T-helper 2 cell treated with Interferon-gamma antibody and Interleukin-4, amounts not matched to agents 5 μg/mL and 100 μg/mL, for 36 hours (primary cell): ENCODE data around the gene NLGN3.

ENCODE experiments used
- DNase-seq: peaks from one replicate; pipeline ENCODE4 v3.0.0; 2021; ENCODE audit warnings: low spot score
- H3K27ac Mint-ChIP-seq: one replicate; pipeline ENCODE4 v1.8.0; 2021; ENCODE audit warnings: mild to moderate bottlenecking, mixed read lengths
- H3K27me3 Mint-ChIP-seq: one replicate; pipeline ENCODE4 v1.8.0; 2021; ENCODE audit warnings: low read depth, mixed read lengths
- H3K36me3 Mint-ChIP-seq: one replicate; pipeline ENCODE4 v1.8.0; 2021; ENCODE audit warnings: low read depth, mixed read lengths
- H3K4me1 Mint-ChIP-seq: one replicate; pipeline ENCODE4 v1.8.0; 2021; ENCODE audit warnings: low read depth, mixed read lengths
- H3K4me3 Mint-ChIP-seq: one replicate; pipeline ENCODE4 v1.8.0; 2022; ENCODE audit warnings: mild to moderate bottlenecking, moderate library complexity, mixed read lengths
- H3K9me3 Mint-ChIP-seq: one replicate; pipeline ENCODE4 v1.8.0; 2021; ENCODE audit warnings: mixed read lengths

NLGN3 gene

DNA sequence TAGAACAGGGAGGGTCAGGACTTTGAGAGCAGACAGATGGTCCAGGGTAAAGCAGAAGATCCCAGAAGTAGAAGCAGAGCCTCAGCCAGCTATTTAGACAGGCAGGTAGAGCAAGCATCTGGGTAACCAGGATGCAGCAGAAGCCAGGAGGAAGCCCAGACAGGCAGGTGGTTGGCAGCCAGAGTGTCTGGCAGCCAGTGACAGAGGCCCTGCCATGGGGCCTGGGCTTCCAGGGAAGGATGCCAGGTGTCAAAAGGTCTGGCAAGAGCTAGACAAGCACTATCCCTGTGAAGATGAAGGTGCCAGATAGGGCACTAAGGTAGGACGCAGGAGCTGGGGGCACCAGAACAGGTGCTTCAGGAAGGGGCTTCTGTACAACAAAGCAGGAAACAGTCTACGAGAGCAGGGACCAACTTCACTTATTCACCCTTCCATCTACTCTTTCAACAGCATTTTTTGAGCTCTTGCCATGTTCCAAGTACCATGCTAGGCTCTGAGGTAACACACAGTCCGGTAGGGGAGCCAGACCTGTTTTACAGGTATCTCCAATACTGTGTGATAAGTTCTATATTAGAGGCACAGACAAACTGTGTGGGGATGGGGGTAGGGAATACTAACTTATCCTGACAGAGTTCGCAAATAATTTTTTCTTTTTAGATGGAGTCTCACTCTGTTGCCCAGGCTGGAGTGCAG, 40.3 kb downstream of the NLGN3 start:
- H3K27me3 Mint-ChIP-seq, result no peaks in the 10 kb centered on the region
- H3K4me3 Mint-ChIP-seq, result no peak overlapping the region
- H3K4me1 Mint-ChIP-seq, result peaks cover 16% of the 10 kb centered on the region
- peak overlapping the region; percentile 55 for H3K27ac Mint-ChIP-seq
- peaks cover 11% of the 10 kb centered on the region for H3K36me3 Mint-ChIP-seq
- no peak for DNase-seq
- no peaks in the 10 kb centered on the region for H3K9me3 Mint-ChIP-seq

DNA sequence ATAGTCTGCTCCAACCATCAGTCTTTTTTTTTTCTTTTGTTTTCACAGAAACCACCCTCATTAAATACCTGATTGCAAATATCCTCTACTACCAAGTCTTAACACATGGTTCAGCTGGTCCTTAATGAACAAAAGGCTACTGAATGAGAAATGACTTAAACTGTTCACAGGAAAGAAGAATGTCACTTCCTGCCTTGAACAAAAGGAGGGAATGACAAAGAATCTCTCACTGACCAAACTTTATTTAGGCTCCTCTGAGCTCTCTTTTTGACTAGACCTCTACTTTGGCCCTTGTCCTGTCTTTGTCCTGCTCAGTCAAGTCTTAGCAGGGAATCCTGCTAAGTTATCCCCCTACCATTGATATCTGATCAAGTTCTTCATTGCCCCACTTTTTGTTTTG, 46.6 kb downstream of the NLGN3 start:
- H3K4me3 Mint-ChIP-seq, result no peak overlapping the region
- DNase-seq, result no peak
- H3K9me3 Mint-ChIP-seq, result no peaks in the 10 kb centered on the region
- peaks cover 14% of the 10 kb centered on the region for H3K36me3 Mint-ChIP-seq
- no peaks in the 10 kb centered on the region for H3K27me3 Mint-ChIP-seq
- peak overlapping the region; percentile 67 for H3K27ac Mint-ChIP-seq
- H3K4me1 Mint-ChIP-seq, result peaks cover 15% of the 10 kb centered on the region

DNA sequence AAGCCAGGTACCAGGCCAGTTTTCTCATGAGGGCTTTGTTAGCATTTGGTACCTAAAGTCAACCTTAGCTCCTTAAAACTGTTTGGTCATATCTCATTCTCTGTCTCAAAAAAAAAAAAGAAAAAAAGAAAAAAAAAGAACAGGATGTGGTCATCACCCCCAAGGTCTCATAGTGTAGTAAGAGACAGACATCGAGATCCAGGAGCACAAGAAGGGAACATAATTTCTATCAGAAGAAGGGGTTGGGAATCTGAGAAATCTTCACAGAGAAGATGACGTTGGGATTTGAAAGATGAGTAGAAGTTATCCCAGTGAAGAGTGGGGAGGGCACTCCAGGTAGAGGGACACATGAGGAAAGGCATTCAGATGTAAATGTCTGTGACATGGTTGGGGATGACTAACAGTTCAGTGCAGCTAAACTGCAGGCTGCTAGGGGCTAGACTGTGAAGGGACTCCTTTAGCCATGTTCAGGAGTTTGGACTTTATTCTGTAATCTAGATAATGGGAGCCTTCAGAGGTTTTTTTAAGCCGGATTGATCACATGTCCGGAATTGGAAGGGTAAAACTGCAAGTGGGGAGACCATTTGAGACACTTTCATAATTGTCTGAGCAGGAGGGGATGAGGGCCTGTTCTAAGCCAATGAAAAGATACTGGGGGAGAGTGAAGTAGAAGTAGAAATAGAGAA, 51.5 kb downstream of the NLGN3 start:
- Mint-ChIP-seq H3K27ac (peak overlapping the region; percentile 93), H3K4me1 (peaks cover 17% of the 10 kb centered on the region), H3K4me3 (peak overlapping the region; percentile 83), H3K27me3 (no peaks in the 10 kb centered on the region), H3K36me3 (peaks cover 12% of the 10 kb centered on the region), H3K9me3 (no peaks in the 10 kb centered on the region)
- DNase-seq, result peak; percentile 8

DNA sequence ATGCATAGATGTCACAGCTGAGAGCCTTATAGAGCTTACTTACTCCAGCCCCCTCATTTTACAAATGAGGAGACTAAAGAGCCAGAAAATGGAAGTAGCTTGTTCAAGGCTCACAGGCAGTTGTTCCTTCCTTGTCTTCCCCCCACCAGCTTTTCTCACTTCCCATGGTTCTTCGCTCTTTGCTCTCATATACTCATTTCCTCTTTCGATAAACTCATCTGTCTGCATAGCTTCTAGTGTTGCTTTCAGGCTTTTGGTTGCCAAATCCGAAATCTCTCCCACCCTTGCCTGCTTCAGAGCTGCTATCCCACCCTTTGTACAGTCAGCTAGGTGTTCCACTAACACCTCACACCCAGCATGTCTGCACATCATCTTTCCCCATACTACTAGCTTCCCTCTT, 53.4 kb downstream of the NLGN3 start:
- Mint-ChIP-seq H3K9me3 (no peaks in the 10 kb centered on the region), H3K27ac (peak overlapping the region; percentile 91), H3K36me3 (peaks cover 6% of the 10 kb centered on the region), H3K27me3 (no peaks in the 10 kb centered on the region), H3K4me3 (peak overlapping the region; percentile 91), H3K4me1 (peaks cover 10% of the 10 kb centered on the region)
- no peak for DNase-seq

DNA sequence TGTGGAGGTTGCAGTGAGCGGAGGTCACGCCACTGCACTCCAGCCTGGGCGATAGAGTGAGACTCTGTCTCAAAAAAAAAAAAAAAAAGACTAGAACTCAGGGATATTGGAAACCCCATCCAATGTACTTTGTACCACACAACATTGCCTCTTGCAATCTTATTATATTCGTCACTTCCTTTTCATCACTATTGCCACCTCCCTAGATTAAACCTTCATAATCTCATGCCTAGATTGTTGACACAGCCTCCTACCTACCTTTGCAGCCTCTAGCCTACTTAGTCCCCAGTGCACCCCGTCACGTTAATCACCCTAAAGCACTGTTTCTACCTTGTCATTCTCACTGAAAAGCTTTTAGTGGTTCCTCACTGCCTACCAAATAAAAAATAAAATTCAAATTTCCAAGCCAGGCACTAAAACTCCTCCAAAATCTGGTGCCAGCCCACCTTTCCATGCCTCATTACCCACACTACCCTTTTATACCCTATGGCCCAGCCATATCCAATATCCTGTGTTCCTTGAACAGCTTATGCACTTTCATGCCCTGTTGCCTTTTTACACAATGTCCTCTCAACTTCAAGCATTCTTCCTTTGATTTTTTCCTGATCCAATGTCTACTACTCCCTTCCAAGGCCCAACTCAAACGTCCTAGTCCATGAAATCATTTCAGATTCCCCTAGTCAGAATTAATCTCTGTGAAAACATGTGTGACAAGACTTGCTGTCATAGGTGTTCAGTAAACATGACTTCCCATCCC, 54.8 kb downstream of the NLGN3 start:
- H3K9me3 Mint-ChIP-seq, result no peaks in the 10 kb centered on the region
- H3K27me3 Mint-ChIP-seq, result no peaks in the 10 kb centered on the region
- H3K4me3 Mint-ChIP-seq, result peak overlapping the region; percentile 56
- peaks cover 6% of the 10 kb centered on the region for H3K36me3 Mint-ChIP-seq
- DNase-seq, result no peak
- H3K4me1 Mint-ChIP-seq, result peaks cover 10% of the 10 kb centered on the region
- peak overlapping the region; percentile 38 for H3K27ac Mint-ChIP-seq

DNA sequence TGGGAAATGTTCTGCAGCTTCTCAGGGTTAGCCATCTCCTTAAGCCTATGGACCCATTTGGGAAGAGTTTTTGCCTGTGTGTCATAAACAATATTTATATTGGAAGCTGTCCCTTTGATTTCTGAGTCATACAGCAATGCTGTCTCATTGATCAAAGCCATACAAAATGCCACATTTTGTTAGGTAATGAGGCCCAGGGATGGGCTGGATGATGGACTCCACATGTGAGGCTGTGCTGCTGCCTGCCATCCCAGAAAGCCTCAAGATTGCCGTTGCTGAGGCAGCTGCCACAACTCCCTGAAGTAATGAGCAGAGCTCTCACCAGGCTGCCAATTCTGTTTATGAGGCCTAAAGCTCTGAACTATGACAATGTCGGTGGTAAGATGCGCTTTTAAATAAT, 66.2 kb downstream of the NLGN3 start:
- H3K27me3 Mint-ChIP-seq, result peaks cover 4% of the 10 kb centered on the region
- H3K4me3 Mint-ChIP-seq, result no peak overlapping the region
- no peaks in the 10 kb centered on the region for H3K4me1 Mint-ChIP-seq
- no peak overlapping the region for H3K27ac Mint-ChIP-seq
- no peaks in the 10 kb centered on the region for H3K36me3 Mint-ChIP-seq
- no peaks in the 10 kb centered on the region for H3K9me3 Mint-ChIP-seq
- DNase-seq, result no peak

DNA sequence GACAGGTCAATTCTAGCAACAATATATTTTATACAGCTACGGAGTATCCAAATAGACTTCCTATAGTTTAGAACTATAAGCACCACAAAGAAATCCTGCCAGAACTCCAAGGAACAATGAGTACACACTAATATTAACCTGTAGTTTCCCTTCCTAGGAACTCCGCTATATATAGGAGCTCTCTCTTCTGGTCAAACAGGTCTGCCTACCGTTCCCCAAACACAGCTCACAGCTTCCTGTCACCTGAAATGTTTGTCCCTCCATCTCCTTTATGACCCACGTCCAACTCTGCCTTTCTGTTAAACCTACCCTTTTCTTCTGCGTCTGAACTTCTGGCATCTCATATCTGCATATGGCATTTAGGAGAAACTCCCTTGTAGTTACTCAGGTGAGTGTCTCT, 67.9 kb downstream of the NLGN3 start:
- H3K27ac Mint-ChIP-seq, result no peak overlapping the region
- H3K4me1 Mint-ChIP-seq, result no peaks in the 10 kb centered on the region
- H3K36me3 Mint-ChIP-seq, result no peaks in the 10 kb centered on the region
- no peak for DNase-seq
- H3K9me3 Mint-ChIP-seq, result no peaks in the 10 kb centered on the region
- peaks cover 4% of the 10 kb centered on the region for H3K27me3 Mint-ChIP-seq
- H3K4me3 Mint-ChIP-seq, result no peak overlapping the region

DNA sequence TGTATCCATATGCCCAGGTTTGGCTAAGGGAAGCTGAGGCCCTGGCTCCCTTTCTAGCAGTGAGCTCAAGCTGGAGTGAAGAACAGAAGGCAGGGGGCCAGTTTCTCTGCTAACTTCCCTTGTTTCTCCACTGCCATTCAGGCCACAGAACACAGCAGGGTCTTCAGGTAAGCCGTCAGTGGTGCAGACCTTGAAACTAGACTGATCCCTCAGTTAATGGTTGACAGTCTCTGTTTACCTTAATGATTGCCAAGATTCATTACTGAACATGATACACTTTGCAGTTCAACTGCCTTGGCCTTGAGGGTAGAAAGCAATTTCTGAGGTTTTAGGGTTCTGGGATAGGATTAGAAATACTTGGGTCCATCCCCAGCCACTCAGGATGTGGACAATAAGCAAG, 69.5 kb downstream of the NLGN3 start:
- Mint-ChIP-seq H3K36me3 (no peaks in the 10 kb centered on the region), H3K9me3 (no peaks in the 10 kb centered on the region), H3K4me3 (no peak overlapping the region), H3K27me3 (peaks cover 4% of the 10 kb centered on the region), H3K4me1 (no peaks in the 10 kb centered on the region), H3K27ac (no peak overlapping the region)
- no peak for DNase-seq

DNA sequence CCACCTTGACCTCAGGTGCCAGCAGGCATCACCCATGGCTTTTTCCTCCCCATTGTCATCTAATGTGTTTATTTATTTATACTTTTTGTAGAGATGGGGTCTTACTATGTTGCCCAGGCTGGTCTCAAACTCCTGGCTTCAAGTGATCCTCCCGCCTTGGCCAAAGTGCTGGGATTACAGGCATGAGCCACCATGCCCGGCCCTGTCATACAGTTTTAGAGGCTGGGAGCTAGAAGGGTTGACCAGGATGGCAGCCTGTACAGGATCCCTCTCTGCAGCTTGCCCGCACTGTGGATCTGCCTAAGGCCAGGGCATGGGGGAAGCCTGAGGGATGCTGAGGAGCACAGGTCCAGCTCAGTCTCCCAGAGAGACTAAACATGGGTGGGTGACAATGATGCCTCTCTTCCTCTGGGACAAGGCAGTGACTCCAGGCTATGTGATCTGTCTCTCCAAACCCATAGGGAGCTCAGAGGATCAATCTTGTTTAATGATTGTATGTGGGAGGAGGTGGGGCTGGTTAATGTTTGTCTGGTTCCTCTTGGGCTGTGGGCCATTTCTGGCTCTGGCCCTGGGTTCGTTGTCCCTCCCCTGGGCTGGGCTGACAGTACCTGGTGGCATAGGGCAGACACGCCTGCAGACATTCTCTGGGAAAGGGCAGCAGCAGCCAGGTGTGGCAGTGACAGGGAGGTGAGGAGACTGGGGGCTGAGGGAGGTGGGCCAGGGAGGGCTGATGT, 70.1 kb downstream of the NLGN3 start:
- no peak overlapping the region for H3K4me3 Mint-ChIP-seq

DNA sequence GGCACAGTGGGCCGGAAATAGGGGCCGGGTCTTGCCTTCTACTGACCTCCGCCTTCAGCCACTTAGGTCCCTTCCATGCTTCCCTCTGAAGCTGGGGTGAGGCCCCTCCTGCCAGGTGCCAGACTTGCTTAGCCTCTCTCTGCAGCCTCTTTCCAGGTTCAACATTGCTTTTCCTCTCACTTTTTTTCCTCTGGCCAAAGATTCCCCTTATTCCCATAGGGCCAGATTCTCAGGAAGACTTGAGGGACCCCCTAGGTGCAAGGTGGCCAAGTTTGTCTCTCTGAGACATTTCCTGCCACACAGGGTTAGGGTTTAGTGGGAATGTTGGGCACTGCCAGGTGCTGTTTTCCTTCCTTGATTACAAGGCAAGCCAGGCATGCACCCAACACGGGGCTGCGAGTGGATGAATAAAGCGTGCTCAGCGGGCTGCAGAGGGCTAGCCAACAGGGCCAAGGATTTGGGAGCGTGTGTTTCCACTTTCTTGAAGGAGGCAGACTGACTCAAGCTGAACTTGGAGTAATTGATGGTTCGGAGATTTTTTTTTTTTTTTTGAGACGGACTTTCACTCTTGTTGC, 70.8 kb downstream of the NLGN3 start:
- no peaks in the 10 kb centered on the region for H3K36me3 Mint-ChIP-seq
- peaks cover 4% of the 10 kb centered on the region for H3K27me3 Mint-ChIP-seq
- no peak for DNase-seq
- H3K4me3 Mint-ChIP-seq, result no peak overlapping the region
- no peak overlapping the region for H3K27ac Mint-ChIP-seq
- no peaks in the 10 kb centered on the region for H3K4me1 Mint-ChIP-seq
- H3K9me3 Mint-ChIP-seq, result no peaks in the 10 kb centered on the region

More for the DNA sequence above, 70.1 kb downstream of the NLGN3 start:
- Mint-ChIP-seq H3K4me1 (no peaks in the 10 kb centered on the region), H3K27ac (no peak overlapping the region), H3K36me3 (no peaks in the 10 kb centered on the region), H3K27me3 (peaks cover 4% of the 10 kb centered on the region), H3K9me3 (no peaks in the 10 kb centered on the region)
- no peak for DNase-seq

DNA sequence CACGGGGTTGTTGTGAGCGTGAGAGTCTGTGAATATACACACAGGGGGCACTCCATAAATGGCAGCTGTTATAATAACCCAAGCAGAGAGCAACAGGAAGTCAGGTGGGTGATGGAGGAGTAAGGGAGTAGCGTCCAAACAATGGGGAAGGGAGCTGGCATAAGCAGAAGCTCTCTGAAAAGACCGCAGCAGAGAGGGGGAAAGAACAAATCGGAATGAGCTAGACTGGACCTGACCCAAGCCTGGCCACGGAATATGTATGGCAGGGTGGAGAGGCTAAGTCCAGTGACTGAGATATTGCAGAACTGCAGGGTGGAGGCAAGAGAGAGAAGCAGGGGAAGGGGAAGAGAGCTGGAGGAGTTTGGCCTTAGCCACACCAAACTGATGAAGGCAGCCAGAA, 71.8 kb downstream of the NLGN3 start:
- Mint-ChIP-seq H3K36me3 (no peaks in the 10 kb centered on the region), H3K27me3 (peaks cover 4% of the 10 kb centered on the region), H3K4me3 (no peak overlapping the region), H3K9me3 (no peaks in the 10 kb centered on the region), H3K4me1 (no peaks in the 10 kb centered on the region), H3K27ac (no peak overlapping the region)
- no peak for DNase-seq

DNA sequence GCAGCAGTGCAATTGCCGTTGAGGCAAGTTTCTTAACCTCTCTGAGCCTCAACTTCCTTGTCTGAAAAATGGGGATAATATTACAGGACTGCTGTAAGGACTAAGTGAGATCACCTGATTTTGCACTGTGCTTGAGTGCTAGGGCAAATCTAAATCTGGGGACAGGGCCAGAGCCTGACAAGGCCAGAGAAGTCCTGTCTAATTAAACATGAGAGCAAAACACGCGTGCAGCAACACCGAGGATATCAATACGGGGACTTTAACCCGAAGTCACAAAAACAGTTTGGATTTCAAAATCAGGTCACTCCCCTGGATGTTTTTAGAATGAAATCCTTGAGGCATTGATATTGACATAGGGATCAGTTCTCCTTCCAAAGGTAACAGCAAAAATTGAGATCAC, 72.7 kb downstream of the NLGN3 start:
- Mint-ChIP-seq H3K27me3 (peaks cover 4% of the 10 kb centered on the region), H3K9me3 (no peaks in the 10 kb centered on the region), H3K4me3 (no peak overlapping the region), H3K36me3 (no peaks in the 10 kb centered on the region), H3K27ac (no peak overlapping the region), H3K4me1 (no peaks in the 10 kb centered on the region)
- no peak for DNase-seq
